ENCODE data around the gene CCDC91.

Gene CCDC91

DNA sequence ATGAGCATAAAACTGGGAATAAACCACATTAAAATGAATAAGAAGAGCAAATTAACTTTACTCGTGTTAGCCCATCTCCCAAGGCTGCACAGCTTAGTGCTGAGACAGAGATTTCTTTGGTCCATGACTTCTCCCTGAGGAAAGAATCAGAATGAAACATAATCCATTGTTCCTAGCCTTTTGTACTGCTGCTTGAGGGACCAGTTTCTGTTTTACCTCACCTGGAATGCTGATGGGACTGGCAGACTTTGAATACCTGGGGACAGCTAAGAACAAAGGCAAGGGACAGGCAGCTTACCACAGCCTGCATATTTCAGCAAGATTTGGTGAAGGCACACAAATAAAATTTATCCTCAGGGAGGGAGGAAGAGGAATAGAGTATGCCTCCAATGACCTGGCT, 401.6 kb downstream of the CCDC91 start:
- DNase-seq, result no peak
- intact Hi-C loops (cut with DNase I), result no loop called here
